HCT116 (cell line): Measurements from ENCODE around the gene CACNA1C. TPM values are rescaled to one million over a fixed set of nuclear protein-coding genes. Genes with fewer than 3 reads are reported as not detected.

Source experiments
- ATAC-seq: fragments of 200-7000 bp; cut with Tn5 transposase; 2 replicates; pipeline ENCODE4 v1.9.1; 2020; ENCODE audit warnings: mild to moderate bottlenecking, moderate library complexity
- BruUV-seq: library from RNA; stranded (reverse); fragments of 400-500 nt; replicated peaks from 2 replicates; lab custom pipeline; 2021; lab: Mats Ljungman, UMichigan
- CTCF ChIA-PET: fragments of 300-600 bp; sonication (Branson Sonifier 250); formaldehyde crosslinking; loops from one replicate; lab custom pipeline; 2021; ENCODE audit warnings: antibody characterized with exemption; lab: Charles Lee
- POLR2A ChIA-PET: fragments of 300-600, 350-600 bp; sonication (Branson Sonifier 250); formaldehyde crosslinking; loops from one replicate; lab custom pipeline; 2021; ENCODE audit warnings: antibody characterized with exemption; lab: Charles Lee
- RAD21 ChIA-PET, 2 experiments: fragments of 300-600 bp; sonication (Branson Sonifier 250); formaldehyde crosslinking; loops; one replicate each; lab custom pipeline; 2023; ENCODE audit warnings: low total read pairs in 2 of 2; ENCODE audit not compliant: uncharacterized antibody in 2 of 2, unreplicated experiment in 2 of 2, low non-redundant PET in 1 of 2; lab: Charles Lee
- DNase-seq: peaks from one replicate; pipeline ENCODE4 v3.0.0-alpha.2; 2010; ENCODE audit warnings: low read depth, low spot score
- H2AFZ ChIP-seq: fragments of 200-600 bp; shearing (Covaris generic), sonication (generic); 2 replicates; pipeline ENCODE4 v1.6.1; 2017; ENCODE audit warnings: low read depth, mixed run types, mixed read lengths, antibody characterized with exemption, low read length; ENCODE audit not compliant: poor library complexity, severe bottlenecking
- H3K27ac ChIP-seq: 2 replicates; pipeline ENCODE4 v1.5.1; 2012; ENCODE audit warnings: low read depth, low read length
- H3K27me3 ChIP-seq: fragments of 200-600 bp; sonication (generic); 2 replicates; pipeline ENCODE4 v1.6.1; 2016; ENCODE audit warnings: mixed run types, low read length, mixed read lengths; ENCODE audit not compliant: insufficient read depth
- H3K36me3 ChIP-seq, 2 experiments: fragments of 200-500 bp in 1 of 2; fragments of 200-600 bp in 1 of 2; sonication (Bioruptor generic) in 1 of 2; sonication (generic) in 1 of 2; 2 replicates each; pipeline versions ENCODE4 v1.5.1 to v1.6.1; 2014 to 2016; ENCODE audit warnings: low read length in 2 of 2, inconsistent platforms in 1 of 2, mixed read lengths in 1 of 2, mixed run types in 1 of 2; ENCODE audit not compliant: insufficient read depth in 2 of 2, control insufficient read depth in 1 of 2
- H3K4me1 ChIP-seq, 2 experiments: fragments of 200-600 bp in 1 of 2; sonication (generic) in 1 of 2; 2 replicates each; pipeline versions ENCODE4 v1.5.1 to v1.6.1; 2012 to 2017; ENCODE audit warnings: low read length in 2 of 2, inconsistent platforms in 1 of 2, mild to moderate bottlenecking in 1 of 2, mixed read lengths in 1 of 2, mixed run types in 1 of 2, moderate library complexity in 1 of 2; ENCODE audit not compliant: insufficient read depth in 2 of 2, control insufficient read depth in 1 of 2
- H3K4me2 ChIP-seq: fragments of 200-600 bp; sonication (generic); 2 replicates; pipeline ENCODE4 v1.6.1; 2017; ENCODE audit warnings: mixed run types, low read length, mixed read lengths
- H3K4me3 ChIP-seq, 2 experiments: fragments of 200-600 bp in 1 of 2; sonication (generic) in 1 of 2; replicated peaks in 1 of 2; 2 replicates each; pipeline ENCODE4 v1.5.1; 2011 to 2016; ENCODE audit warnings: low read length in 2 of 2, control low read depth in 1 of 2, low read depth in 1 of 2, mild to moderate bottlenecking in 1 of 2, mixed read lengths in 1 of 2, mixed run types in 1 of 2
- H3K79me2 ChIP-seq: fragments of 200-600 bp; sonication (generic); 2 replicates; pipeline ENCODE4 v1.6.1; 2017; ENCODE audit warnings: mild to moderate bottlenecking, mixed run types, low read length, moderate library complexity, mixed read lengths; ENCODE audit not compliant: insufficient read depth
- H3K9ac ChIP-seq: fragments of 200-600 bp; sonication (generic); 2 replicates; pipeline ENCODE4 v1.6.1; 2016; ENCODE audit warnings: low read length, mixed read lengths
- H3K9me2 ChIP-seq: fragments of 200-600 bp; sonication (generic), shearing (Covaris generic); 2 replicates; pipeline ENCODE4 v1.6.1; 2017; ENCODE audit warnings: mixed run types, mild to moderate bottlenecking, moderate library complexity; ENCODE audit not compliant: insufficient read depth
- H3K9me3 ChIP-seq, 2 experiments: fragments of 200-500 bp in 1 of 2; fragments of 200-600 bp in 1 of 2; sonication (Bioruptor generic) in 1 of 2; sonication (generic) in 1 of 2; 2 replicates each; pipeline ENCODE4 v1.6.1; 2014 to 2017; ENCODE audit warnings: low read length in 2 of 2, mixed read lengths in 2 of 2, inconsistent platforms in 1 of 2, low read depth in 1 of 2, mild to moderate bottlenecking in 1 of 2, mixed run types in 1 of 2, moderate library complexity in 1 of 2; ENCODE audit not compliant: control insufficient read depth in 1 of 2, insufficient read depth in 1 of 2
- H4K20me1 ChIP-seq: fragments of 200-600 bp; sonication (generic), shearing (Covaris generic); 2 replicates; pipeline ENCODE4 v1.6.1; 2017; ENCODE audit warnings: mixed run types, mild to moderate bottlenecking, moderate library complexity; ENCODE audit not compliant: insufficient read depth
- EZH2phosphoT487 ChIP-seq: fragments of 200-600 bp; IDR thresholded peaks from 2 replicates; pipeline ENCODE4 v1.6.1; 2018; ENCODE audit warnings: antibody characterized with exemption, borderline replicate concordance
- FOSL1 ChIP-seq: IDR thresholded peaks from 2 replicates; pipeline ENCODE4 v1.6.1; 2012; ENCODE audit warnings: low read depth
- JUND ChIP-seq: IDR thresholded peaks from 2 replicates; pipeline ENCODE4 v1.6.1; 2012
- RAD21 ChIP-seq: IDR thresholded peaks from 2 replicates; pipeline ENCODE4 v1.6.1; 2012; ENCODE audit warnings: low read depth, mild to moderate bottlenecking
- SIN3A ChIP-seq: IDR thresholded peaks from 2 replicates; pipeline ENCODE4 v1.6.1; 2012; ENCODE audit warnings: low read depth
- SP1 ChIP-seq: IDR thresholded peaks from 2 replicates; pipeline ENCODE4 v1.6.1; 2012; ENCODE audit warnings: low read depth
- SRF ChIP-seq: IDR thresholded peaks from 2 replicates; pipeline ENCODE4 v1.6.1; 2012; ENCODE audit warnings: low read depth
- TCF7L2 ChIP-seq: IDR thresholded peaks from 2 replicates; pipeline ENCODE4 v1.7.0; 2011; ENCODE audit warnings: borderline replicate concordance, inconsistent platforms; ENCODE audit not compliant: insufficient read depth, insufficient read length; ENCODE audit errors: extremely low read depth
- ZFX ChIP-seq: fragments of 450-650 bp; IDR thresholded peaks from 2 replicates; pipeline ENCODE4 v1.6.1; 2017
- intact Hi-C: fragments of 100-400 bp; cut with micrococcal nuclease; formaldehyde crosslinking; loops from 2 replicates; pipeline ENCODE4 v1.10.0; 2022
- total RNA-seq: library from RNA; stranded (reverse); gene quantifications from one replicate; pipeline ENCODE4 v1.2.1, GENCODE V29; 2021; ENCODE audit not compliant: unreplicated experiment
- TF ChIP-seq, protein P1 (sequence below): IDR thresholded peaks from 2 replicates; pipeline ENCODE4 v1.6.1; 2012
- TF ChIP-seq, protein P2 (sequence below): IDR thresholded peaks from 2 replicates; pipeline ENCODE4 v1.6.1; 2012

Gene CACNA1C
- total RNA-seq, 1 experiment from 2014 or later, result 0.05 TPM

DNA sequence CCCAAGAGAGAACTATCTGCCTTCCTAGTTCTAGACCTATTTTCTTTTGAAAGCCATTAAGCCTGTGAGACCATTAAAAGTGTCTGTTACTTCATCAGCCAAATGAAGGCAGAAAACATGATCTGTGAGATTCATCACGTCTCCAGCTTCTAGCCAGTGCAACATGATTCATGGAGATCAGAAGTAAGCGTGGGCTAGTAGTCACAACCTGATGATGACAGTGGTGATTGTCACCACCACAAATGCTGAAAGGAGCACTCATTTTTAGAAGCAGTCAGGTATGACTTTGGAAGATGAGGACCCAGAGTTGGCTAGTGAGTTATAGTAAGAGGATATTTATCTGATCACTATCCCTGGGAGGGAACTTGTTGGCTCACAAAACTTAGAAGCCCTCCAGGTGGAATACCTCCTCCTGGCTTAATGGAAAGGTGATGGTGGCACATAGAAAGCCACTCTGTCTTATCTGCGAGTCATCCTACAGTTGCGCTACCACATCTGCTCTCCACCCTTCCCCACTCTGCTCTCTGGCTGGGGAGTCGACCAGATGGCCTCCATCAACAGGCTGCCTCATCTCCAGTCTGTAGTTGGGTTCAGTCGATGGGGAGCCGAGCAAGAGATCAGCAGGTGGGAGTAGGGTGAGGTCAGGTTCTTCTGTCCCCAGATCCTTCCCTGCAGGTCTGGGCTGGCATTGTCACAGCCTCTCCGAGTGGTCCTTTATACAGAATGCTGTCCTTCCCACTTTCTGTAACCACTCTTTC lies 424.4 kb downstream of the CACNA1C start:
- Histone ChIP-seq H3K27ac (no peak overlapping the region), H3K4me1 (no peaks in the 10 kb centered on the region; a peak in 1 of 4 replicates), H3K4me2 (no peak overlapping the region; the same call in 1 of the 2 replicates), H3K79me2 (no peaks in the 10 kb centered on the region), H3K9me3 (no peaks in the 10 kb centered on the region), H3K4me3 (no peak overlapping the region), H4K20me1 (no peaks in the 10 kb centered on the region), H3K27me3 (peaks cover 53% of the 10 kb centered on the region), H3K9ac (no peak overlapping the region), H3K9me2 (no peaks in the 10 kb centered on the region), H3K36me3 (no peaks in the 10 kb centered on the region), H2AFZ (no peak overlapping the region)
- POLR2A ChIA-PET, result no interaction called here
- DNase-seq, result no peak
- no peak for ATAC-seq
- TF ChIP-seq RAD21 (no peak), JUND (no peak), EZH2phosphoT487 (no peak), ZFX (no peak), SIN3A (no peak), SRF (no peak), TCF7L2 (no peak)
- TF ChIP-seq, protein P1, sequence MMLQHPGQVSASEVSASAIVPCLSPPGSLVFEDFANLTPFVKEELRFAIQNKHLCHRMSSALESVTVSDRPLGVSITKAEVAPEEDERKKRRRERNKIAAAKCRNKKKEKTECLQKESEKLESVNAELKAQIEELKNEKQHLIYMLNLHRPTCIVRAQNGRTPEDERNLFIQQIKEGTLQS, result no peak
- TF ChIP-seq, protein P2, sequence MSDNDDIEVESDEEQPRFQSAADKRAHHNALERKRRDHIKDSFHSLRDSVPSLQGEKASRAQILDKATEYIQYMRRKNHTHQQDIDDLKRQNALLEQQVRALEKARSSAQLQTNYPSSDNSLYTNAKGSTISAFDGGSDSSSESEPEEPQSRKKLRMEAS, result no peak
- RAD21 ChIA-PET, result no interaction called here
- BruUV-seq, result no TSS peak
- CTCF ChIA-PET, result no interaction called here
- intact Hi-C loops, result no loop called here

DNA sequence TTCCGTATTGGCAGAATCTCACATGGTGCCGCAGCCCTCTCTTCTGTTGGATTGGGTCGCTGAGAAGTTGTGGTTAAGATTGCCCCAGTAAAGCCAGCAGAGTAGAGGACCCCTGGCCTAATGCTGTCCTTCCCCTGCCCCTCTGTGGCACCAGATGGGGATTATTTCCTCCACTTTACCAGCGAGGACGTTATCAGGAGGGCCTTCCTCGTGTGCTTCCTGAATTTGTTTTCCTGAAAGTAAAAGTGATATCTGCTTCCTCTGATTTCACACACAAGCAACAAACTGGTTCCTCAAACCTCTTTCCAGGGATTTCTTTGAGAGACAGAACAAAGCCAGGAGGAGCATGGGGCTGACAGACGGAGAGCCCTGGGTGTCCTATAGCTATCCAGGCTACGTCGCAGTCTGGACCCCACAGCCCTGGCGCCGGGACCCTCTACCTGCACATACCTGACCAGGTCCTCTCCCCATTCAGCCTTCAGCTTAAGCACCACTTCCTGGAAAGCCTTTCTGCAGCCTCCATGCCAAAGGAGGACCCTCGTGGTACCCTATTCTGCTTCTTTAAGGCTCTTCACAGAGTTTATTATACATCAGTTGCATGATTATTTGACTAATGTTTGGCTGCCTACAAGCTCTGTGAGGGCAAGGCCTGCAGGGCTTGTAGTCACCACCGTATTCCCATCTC lies 427.2 kb downstream of the CACNA1C start:
- RAD21 ChIA-PET, result no interaction called here
- no peaks in the 10 kb centered on the region for H3K9me2 ChIP-seq
- no peaks in the 10 kb centered on the region for H3K79me2 ChIP-seq
- no peaks in the 10 kb centered on the region; a peak in 1 of 4 replicates for H3K4me1 ChIP-seq
- H3K4me3 ChIP-seq, result no peak overlapping the region
- H4K20me1 ChIP-seq, result no peaks in the 10 kb centered on the region
- peaks cover 40% of the 10 kb centered on the region for H3K27me3 ChIP-seq
- no peak overlapping the region for H3K27ac ChIP-seq
- intact Hi-C loops, result no loop called here
- no peak overlapping the region for H2AFZ ChIP-seq
- TF ChIP-seq FOSL1 (no peak), SP1 (no peak)
- ATAC-seq (no peak), DNase-seq (no peak)
- POLR2A ChIA-PET, result no interaction called here
- no peaks in the 10 kb centered on the region for H3K36me3 ChIP-seq
- H3K9me3 ChIP-seq, result no peaks in the 10 kb centered on the region
- CTCF ChIA-PET, result no interaction called here
- no peak overlapping the region for H3K9ac ChIP-seq
- no peak overlapping the region for H3K4me2 ChIP-seq
- BruUV-seq, result no TSS peak
